Sigmoid colon (tissue), 4 donors: Measurements from ENCODE around the gene ADAMTS2.

Experiments used
- CTCF ChIP-seq, 4 experiments: fragments of 450-650 bp in 3 of 4; fragments of 200-600 bp in 1 of 4; IDR thresholded peaks; one replicate each; pipeline ENCODE4 v1.5.1; 2016 to 2019; ENCODE audit warnings: antibody characterized with exemption in 4 of 4, mild to moderate bottlenecking in 3 of 4, moderate library complexity in 2 of 4
- EP300 ChIP-seq, 4 donors: sonication (generic); formaldehyde crosslinking; IDR thresholded peaks; one replicate each; pipeline ENCODE4 v1.6.1; 2017; ENCODE audit warnings: antibody characterized with exemption in 4 of 4
- POLR2A ChIP-seq, 2 donors: fragments of 450-650 bp; IDR thresholded peaks; one replicate each; pipeline ENCODE4 v1.6.1; 2016; ENCODE audit warnings: antibody characterized with exemption in 2 of 2, mild to moderate bottlenecking in 2 of 2, moderate library complexity in 2 of 2

GRCh38 chr5:179187229-179187678 is 158.0 kb downstream of the ADAMTS2 start:
- TF ChIP-seq CTCF (IDR thresholded peaks at IDR 0.05), result no peak
- no peak for TF ChIP-seq POLR2A (IDR thresholded peaks at IDR 0.05)
- no peak for TF ChIP-seq EP300 (IDR thresholded peaks at IDR 0.05)
